Activated CD4-positive, CD25-positive, alpha-beta regulatory T cell treated with anti-CD3 and anti-CD28 coated beads, Interleukin-2, amount 50 U/mL, for 72 hours (primary cell): ENCODE measurements around the gene FGF22.

Experiments
- DNase-seq: peaks from one replicate; pipeline ENCODE4 v3.0.0; 2021

Gene FGF22

DNA sequence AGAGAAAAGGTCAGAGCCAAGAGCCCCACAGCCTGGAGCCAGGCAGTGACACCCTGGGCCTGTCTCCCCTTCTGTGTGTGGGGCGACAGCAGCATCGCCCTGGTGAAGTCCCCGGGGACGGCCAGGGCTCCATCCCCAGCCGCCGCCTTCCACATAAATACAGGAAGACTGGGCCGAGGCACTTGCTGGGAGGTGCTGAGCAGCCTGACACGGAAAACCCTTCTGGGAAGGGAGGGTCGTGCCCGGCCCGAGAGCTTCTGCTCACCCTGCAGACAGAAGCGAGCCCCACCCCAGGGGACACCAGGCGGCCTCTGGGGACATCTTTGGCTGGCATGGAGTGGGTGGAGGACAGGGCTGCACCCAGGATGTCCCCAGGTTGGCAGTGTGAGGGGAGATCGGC lies 5.1 kb downstream of the FGF22 start:
- DNase-seq: no peak

DNA sequence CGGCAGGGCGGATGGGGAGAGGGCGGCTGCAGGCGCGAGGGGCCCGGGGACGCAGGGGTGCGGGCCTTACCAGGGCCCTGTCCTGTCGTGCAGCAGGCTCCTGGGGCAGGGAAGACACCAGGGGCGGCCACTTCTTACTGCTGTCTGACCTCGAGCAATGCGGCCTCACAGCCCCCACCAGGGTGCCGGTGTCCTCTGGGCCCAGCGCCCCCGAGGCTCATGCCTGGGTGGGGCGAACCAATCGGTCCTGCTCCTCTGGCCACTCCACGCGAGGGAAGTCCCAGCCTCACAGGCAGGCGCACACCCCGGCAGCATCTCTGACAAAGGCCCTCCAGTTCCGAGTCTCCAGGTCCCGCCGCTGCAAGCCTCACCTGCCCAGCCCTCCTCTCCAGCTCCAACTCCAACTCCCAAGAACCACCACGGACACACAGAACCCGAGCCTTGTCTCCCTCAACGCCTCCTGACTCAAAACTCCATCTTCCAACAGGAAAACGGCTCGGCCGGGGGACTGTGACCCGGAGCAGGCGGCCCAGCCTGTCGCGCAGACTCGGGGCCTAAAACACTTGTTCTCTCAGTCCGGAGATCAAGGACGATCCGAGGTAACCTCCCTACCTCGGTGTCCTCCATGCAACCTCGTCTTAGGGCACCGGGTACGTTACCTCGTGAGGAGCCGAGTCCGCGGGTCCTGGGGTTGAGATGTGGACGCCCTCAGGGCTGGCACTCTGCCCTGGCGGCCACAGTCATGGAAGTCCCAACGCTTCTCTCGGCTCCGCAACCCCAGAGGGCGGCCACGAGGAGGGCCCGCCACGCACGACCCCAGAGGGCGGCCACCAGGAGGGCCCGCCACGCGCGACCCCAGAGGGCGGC lies 6.5 kb downstream of the FGF22 start:
- DNase-seq: no peak

DNA sequence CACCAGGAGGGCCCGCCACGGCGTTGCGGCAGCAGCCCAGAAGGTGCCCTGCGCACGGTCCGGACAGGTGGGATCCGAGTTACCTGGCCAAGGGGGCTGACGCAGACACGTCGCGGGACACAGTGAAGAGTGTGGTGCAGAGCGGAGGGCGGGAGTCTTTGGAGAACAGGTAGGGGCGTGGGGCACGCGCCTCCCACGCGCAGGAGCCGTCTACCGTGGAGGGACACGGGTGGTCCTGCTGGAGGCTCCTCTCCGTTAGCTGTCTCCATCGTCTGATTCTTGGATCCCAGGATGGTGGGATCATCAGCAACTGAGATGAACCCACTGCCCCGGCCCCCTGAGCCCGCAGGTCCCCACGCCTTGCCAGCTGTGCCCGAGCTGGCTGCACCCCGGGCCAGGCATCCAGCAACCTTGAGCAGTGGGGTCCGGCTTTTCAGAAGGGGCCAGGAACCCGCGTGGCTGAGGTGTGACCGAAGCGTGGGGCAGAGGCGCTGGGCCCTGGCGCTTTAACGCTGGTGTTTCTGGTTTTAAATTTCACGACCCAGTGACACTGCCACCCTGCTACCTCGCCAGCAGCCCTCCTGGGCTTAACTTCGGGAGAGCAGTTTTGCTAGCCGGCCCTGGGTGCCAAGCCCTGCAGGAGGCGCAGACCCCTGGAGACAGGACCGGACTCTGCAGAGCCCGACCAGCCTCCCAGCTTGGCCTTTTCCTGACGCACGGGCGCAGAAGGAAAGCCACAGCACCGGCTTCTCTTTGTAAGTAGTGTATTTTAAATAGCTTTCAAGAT lies 7.3 kb downstream of the FGF22 start:
- no peak for DNase-seq

DNA sequence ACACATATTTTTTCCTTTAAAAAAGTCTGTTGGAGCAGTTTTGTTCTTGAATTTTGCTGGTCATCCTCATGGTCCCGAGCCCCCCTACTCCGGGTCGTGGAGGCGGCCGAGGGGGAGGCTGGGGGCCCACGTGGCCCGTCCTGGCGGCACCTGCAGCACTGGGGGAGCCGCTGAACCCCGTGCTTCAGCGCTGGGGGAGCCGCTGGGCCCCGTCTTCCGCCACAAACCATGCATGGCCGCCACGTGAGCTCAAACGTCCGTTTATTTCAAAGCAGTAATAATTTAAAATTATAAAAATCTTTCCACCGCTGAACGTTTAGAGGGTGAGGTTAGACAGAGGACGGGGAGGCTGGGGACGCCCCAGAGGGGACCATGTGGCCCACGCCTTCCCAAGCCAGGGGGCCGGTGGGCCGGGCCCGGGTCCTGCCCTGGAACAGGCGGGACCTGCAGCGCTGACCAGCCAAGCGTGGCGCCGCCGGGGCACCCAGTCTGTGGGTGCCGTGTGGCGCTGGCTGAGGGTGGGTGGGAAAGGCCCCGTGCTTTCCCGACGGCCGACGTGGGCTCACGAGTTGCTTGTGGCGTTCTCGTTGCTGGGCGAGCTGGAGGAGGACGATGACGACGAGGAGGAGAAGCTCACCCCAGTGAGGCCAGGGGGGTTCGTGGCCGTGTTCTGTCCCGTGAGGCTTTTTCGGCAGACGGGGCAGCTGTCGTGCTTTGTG lies 8.0 kb downstream of the FGF22 start:
- no peak for DNase-seq

DNA sequence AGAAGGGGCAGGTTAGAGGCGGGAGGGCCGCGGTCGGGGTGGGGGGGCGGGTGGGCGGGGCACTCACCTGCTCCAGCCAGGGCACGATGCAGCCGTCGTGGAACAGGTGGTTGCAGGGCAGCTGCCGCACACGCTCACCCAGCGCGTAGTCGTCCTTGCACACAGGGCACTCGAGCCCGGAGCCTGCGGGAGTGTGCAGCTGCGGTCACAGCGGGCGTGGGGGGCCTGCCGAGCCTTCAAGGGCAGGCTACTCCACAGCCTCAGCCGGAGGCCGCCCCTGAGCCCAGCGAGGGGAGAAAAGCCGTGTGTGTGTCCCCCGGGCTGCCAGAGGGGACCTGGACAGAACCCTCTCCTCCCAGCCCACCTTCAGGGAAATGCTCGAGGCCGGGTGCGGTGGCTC lies 8.6 kb downstream of the FGF22 start:
- no peak for DNase-seq

DNA sequence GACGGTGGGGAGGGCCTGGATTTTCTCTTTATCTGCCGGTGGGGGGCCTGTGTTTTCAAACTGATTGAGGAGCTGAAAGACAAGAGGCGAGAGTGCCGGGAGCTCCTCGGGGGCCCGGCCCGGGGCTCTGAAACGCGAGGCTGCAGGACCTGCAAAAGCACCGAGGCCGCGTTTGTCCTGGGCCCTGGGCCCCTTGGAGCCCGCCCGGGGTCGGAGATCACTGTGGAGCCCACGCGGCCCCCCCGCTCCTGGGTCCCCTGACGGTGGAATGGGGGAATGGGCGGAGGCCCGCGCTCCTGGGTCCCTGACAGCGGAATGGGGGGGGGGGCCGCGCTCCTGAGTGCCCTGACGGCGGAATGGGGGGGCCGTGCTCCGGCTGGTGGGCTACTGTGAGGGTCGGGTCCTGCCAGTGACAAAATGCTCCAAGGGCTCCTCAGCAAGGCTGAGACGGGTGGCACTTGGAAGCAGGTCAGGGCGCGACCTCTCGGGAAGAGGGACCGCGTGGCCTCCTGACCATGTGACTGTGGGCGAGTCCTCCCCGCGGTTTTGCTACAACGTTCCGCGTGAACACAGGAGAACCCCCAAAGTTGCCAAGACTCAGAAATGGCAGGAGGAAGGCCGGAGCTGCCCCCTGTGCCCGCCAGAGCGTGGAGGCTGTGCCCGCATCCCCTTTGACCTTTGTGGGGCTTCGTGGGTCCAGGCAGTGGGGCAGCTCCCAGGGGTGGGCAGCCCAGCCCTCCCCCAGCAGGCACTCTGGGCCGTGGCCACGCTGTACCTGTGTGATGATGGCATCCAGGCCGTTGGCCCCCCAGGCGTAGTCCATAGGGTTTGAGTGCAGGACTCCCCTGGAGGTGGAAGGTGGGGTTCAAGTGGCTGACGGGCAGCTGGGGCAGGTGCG lies 9.5 kb downstream of the FGF22 start:
- no peak for DNase-seq

DNA sequence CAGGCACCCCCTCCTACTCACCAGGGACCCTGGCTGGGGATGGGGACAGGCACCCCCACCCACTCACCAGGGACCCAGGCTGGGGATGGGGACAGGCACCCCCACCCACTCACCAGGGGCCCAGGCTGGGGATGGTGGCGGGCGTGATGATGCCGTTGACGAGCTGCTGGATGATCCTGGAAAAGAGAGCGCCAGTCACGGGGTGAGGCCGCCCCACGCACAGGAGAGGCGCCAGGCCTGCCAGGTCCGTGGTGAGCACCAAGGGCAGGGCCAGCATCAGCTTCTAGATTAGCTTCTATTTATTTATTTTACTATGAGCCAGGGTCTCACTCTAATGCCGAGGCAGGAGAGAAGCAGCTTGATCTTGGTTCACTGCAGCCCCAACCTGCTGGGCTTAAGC lies 10.4 kb downstream of the FGF22 start:
- no peak for DNase-seq

DNA sequence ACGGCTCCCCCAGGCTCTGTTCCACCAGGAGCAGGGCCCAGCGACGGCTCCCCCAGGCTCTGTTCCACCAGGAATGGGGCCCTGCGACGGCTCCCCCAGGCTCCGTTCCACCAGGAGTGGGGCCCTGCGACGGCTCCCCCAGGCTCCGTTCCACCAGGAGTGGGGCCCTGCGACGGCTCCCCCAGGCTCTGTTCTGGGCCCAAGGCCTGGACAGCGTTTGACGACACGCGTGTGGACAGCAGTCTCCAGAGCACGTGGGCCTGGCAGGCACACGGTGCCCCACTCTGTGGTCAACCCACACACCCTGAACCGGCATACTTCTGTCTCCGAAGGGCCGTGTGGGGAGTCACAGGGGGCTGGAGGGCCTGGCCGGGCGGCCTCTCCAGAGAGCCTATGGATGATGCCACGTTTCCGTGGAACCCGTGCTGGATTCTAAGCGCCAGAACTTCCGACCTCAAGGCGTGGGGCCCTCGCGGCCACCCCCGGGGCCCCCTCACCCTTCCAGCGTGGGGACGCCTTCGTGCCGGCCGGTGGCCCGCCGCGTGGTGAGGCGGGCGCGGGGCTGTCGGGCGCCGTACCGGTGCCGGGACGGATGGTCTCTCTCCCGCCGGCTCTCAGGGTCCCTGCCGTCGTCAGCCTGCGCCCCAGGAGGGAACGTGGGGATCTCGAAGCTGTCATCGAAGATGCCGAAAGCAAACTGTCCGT lies 11.6 kb downstream of the FGF22 start:
- no peak for DNase-seq

DNA sequence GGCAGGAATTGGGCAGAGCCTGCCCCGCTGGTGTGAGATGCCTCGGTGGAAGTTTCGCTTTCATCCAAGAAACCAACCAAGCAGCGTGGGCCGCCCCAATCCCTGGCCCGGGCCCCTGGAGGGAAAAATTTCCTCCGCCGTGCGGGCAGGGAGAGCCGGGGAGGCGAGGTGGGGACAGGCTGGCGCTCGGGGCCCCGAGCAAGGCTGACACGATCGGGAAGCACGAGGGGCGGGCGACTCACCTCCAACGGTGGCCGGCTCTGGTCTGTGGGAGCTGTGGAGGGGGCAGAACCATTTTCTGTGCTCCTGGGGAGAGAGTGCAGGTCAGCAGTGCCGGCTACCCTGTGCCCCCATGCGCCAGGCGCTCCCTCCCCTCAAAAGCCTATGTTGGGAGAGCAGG lies 12.3 kb downstream of the FGF22 start:
- DNase-seq: no peak

DNA sequence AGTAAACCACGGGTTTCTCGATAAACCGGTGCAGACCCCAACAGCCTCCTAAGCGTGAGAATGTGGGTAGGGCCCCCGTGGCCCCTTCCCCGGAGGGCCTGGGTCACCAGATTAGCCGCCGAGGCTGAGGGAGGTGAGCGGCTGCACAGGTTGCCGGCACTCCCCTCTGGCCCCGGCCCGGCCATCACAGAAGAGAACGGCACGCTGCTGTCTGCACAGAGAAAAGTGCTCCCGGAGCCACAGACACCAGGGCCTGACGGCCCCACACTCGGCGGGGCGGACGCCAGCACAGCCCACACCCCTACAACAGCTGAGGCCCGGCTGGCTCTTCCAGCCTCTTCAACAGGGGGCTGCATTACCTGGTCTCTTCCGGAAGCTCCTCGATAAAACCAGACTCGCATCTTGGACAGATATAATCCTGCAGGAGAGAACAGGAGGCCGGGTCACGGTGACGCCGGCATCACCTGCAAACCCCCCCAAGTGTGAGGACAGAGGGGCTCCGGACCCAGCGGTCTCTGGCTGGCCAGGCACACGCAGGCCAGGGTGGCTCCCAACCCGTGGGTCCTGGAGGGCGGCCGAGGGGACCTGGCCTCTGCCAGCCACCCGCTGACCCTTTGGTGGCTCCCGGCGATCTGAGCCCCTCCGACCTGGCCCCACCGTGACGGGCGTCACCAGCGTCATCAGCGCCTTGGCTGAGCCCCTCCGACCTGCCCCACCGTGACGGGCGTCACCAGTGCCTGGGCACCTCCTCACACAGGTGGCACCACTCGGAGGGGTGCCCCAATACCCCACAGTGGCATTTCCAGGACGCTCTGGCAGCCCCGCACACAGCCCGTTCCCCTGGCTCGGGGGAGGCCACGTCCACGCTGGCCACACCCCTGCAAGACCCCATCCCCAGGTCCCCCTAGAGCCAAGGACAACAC lies 13.0 kb downstream of the FGF22 start:
- DNase-seq: no peak

DNA sequence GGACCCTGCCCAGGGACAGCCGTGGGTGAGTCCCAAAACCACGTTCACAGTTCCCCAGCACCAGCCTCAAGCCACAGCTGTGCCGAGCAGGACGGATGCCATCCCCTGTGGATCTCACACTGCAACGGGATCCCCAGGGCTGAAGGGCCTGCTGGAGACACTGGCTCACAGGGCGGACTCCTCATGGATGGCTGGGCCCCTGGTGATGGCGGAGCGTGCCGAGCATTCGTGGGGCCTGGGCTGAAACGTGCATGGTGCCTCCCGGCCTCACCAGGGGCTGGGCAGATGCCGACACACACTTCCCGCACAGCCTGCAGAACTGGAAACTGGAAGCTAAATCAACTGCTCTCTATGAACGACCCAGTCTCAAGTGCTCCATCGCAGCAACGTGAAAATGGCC lies 13.7 kb downstream of the FGF22 start:
- DNase-seq: no peak

DNA sequence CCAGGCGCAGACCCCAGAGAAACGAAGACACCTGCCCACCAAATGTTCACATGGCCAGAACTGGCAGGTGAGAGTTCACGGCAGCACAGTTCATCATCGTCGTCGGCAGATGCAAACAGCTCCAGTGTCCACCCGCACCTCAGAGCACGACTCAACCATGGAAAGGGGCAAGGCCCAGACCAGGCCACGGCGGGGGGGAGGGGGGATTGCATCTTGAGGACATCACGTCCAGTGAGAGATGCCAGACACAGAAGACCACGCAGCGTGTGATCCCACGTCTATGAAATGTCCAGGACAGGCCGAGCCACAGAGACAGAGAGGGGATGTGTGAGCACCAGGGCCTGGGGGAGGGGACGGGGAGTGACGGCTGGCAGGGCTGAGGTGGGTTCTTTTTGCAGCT lies 16.0 kb downstream of the FGF22 start:
- DNase-seq: no peak

DNA sequence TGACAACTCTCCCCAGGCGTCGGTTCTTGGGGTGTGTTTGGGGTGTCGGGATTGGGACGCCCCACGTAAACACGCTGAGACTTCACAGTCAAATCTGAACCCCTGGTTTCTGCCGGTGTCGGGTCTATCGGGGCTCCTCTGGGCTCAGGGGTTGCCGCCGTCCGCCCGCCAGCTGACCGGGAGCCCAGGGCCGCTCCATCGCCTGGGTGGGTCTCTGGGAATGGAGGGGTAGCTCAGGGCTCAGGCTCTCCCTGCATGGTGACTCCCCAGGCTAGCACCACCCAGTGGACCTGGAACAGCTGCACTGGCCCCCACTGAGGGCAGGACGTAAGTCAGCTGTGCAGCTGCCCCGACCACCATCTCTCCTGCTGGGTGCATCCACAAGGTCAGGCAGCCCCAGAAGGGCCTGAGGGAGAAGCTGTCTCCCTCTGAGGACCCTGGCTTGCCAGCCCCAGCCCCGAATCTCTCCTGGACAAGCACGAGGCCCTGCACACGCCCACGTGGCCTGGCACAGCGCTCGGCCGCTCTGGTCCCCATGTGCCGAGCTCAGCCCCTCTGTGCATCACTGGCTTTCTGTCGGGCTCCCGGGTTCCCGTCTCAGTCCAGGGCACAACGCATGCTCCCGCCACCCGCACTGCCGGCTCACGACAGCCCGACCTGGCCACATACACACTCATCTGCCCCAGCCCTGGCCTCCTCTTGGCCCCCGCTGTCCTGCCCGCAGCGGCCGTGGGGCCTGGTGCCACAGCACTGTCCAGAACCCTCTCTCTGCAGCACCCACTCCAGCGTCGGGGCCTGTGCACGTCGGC lies 17.3 kb downstream of the FGF22 start:
- no peak for DNase-seq

DNA sequence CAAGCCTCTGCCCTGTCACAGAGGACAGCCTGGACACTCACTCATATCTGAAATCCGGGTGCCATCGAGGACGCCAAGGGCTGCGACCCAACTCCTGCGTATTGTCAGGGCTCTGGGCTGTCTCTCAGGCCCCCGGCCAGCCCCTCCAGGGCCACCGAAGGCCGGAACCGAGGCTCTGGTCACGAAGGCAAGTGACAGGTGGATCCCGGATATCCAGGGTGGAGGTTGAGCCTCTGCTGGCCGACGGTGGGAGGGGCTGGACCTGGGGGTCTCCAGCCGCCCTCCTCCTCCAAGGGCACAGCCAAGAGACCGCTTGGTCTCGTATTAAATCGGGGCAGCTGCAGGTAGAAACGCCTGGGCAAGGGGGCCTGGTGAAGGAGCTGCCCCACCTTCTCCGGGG lies 17.9 kb downstream of the FGF22 start:
- DNase-seq: no peak

DNA sequence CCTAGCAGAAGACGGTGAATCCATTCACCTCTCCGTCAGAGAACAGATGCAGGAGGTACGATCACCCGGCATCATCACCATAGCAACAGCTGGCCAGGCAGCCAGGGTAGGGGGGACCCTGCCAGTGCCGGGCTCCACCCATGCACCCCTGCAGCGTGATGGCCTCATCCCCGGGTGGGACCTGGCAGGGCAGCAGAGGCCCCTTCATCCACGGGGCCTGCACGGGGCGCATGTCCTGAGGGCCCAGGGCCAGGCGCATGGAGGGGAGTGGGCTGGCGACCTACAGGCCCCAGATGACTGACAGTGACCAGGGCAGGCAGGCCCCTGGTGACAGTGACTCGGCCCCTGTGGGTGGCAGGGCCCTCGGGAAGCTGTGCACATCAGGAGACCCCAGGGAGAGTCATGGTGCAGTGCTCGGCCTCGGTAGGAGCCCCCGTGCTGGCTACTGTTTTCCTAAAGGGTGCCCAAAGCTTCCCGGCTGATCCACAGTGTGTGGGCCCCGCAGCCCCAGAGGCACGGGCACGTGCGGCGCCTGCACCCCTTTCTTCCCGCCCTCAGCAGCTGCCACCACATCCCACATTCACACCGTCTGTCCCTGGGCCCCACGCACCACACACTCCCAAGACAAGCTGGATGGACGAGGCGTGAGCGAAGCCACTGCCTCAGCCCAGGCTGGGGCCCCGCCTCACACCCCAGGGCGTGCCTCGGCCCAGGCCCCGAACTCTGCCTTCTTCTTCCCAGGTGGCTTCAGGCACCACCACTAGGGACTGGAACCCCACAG lies 18.6 kb downstream of the FGF22 start:
- DNase-seq: no peak

DNA sequence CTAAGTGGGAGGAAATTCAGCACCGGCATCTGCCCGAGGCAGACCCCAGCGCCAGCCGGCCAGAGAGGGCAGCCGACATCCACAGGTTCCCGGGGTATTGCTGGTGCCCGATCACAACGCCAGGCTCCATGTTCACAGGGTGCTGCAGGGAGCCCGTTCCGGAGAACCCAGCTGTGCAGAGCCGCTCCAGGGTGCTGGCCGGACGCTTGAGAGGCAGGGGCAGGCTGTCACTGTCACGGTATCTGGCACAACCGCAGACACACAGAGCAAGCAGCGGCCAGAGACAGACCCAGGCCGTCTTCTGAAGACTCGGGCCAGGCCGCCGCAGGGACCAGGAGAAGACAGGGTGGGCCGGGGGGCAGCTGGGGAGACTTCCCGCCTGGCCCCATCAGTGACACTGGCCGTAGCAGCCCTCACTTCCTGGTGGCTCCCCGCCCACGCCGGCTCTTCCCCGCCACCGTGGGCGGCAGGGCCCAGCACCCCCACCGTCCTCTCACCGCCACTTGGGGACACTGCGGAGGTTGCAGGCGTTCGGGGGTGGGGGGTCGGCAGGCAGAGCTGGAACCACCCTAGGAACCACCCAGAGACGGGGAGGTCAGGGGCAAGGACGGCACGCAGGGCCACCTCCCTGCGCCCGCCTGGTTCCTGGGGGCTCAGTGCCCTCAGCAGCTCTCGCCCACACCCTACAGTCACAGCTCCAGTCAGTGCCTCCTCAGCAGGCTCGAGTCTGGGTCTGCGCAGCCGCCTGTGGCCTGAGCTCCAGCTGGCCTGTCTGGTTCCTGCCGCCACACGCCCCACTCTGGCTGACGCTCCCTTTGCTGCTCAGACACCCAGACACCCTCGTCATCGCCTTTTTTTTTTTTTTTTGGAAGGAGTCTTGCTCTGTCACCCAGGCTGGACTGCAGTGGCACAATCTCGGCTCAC lies 19.5 kb downstream of the FGF22 start:
- no peak for DNase-seq

DNA sequence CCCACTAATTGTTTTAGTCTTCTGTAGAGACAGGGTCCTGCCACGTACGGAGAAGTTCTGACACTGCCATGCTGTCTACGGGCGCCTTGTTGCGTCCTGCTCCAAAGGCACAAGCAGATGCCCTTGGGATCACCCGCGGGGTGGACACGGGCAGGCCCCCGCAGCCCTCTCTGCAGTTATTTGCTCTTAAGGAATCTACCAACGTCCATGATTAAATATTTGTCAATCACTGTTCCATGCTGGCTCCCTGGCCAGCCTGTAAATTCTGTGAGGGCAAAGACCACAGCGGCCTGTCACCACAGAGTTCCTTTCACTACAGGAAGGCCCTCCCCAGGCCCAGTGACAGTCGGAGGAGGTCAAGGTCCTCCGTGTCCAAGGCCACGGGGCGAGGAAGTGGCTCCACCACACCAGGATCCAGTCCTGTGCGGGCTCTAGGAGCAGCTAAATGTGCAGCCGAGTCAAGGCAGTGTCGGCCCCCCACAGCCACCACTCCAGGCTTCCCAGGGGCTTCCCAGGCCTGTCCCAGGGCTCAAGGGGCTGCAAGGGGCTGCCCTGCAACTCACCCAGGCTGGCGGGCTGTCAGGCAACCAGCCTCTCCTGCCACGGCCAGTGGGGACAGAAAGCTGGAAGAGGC lies 21.2 kb downstream of the FGF22 start:
- no peak for DNase-seq
